ENCODE results near the gene MAP3K12. TPM values are rescaled to one million over a fixed set of nuclear protein-coding genes. Genes with fewer than 3 reads are reported as not detected.

Gene MAP3K12
- polyA plus RNA-seq, 1 donor from 2014 or later, result 82.0 TPM

DNA sequence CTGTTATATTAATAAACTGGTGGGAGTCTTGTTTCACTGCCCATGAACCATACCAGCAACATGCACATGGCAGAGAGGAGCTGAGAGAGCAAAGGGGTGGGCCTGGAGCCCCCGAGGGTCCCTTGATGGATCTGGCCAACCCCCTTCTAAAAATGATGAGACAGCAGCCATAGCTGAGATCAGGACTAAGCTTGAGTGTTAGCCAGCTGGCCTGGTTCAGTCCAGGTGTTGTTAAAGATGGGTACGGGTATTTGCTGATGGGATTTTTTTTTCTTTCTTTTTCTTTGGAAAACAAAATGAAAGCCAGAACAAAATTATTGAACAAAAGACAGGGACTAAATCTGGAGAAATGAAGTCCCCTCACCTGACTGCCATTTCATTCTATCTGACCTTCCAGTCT lies 31.4 kb downstream of the MAP3K12 start:
- no peaks in the 10 kb centered on the region for H3K27me3 ChIP-seq (ENCODE audit: insufficient read depth, low read depth, low read length)
- H3K79me2 ChIP-seq (replicated peaks; ENCODE audit: insufficient read depth, low read length), result peaks cover 15% of the 10 kb centered on the region
- H3K9me2 ChIP-seq (ENCODE audit: insufficient read depth, low read length), result no peaks in the 10 kb centered on the region
- no peak overlapping the region for H3K4me2 ChIP-seq (ENCODE audit: low read length)
- H3K4me3 ChIP-seq (ENCODE audit: low read length), result no peak overlapping the region
- H4K20me1 ChIP-seq (ENCODE audit: insufficient read depth), result peaks cover 20% of the 10 kb centered on the region
- no peaks in the 10 kb centered on the region for H3F3A ChIP-seq (ENCODE audit: insufficient read depth, low read length, poor library complexity, severe bottlenecking)
- no peak overlapping the region for H2AFZ ChIP-seq (ENCODE audit: low read depth, low read length)
- H3K36me3 ChIP-seq (ENCODE audit: insufficient read depth, low read length), result peaks cover 12% of the 10 kb centered on the region
- H3K27ac ChIP-seq (ENCODE audit: low read length), result no peak overlapping the region
- H3K9me3 ChIP-seq (ENCODE audit: low read length), result no peaks in the 10 kb centered on the region
- no peak overlapping the region for H3K9ac ChIP-seq (ENCODE audit: low read length)
- TF ChIP-seq RAD21 (conservative IDR thresholded peaks at IDR 0.05), result no peak
- TF ChIP-seq, protein P1, sequence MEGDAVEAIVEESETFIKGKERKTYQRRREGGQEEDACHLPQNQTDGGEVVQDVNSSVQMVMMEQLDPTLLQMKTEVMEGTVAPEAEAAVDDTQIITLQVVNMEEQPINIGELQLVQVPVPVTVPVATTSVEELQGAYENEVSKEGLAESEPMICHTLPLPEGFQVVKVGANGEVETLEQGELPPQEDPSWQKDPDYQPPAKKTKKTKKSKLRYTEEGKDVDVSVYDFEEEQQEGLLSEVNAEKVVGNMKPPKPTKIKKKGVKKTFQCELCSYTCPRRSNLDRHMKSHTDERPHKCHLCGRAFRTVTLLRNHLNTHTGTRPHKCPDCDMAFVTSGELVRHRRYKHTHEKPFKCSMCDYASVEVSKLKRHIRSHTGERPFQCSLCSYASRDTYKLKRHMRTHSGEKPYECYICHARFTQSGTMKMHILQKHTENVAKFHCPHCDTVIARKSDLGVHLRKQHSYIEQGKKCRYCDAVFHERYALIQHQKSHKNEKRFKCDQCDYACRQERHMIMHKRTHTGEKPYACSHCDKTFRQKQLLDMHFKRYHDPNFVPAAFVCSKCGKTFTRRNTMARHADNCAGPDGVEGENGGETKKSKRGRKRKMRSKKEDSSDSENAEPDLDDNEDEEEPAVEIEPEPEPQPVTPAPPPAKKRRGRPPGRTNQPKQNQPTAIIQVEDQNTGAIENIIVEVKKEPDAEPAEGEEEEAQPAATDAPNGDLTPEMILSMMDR (IDR thresholded peaks at IDR 0.05; ENCODE audit: poor library complexity, severe bottlenecking), result no peak
- no peak for TF ChIP-seq MXI1 (conservative IDR thresholded peaks at IDR 0.05; ENCODE audit: poor library complexity, severe bottlenecking)
- no peak for TF ChIP-seq SMC3 (conservative IDR thresholded peaks at IDR 0.05; ENCODE audit: poor library complexity)
- TF ChIP-seq, protein P2, sequence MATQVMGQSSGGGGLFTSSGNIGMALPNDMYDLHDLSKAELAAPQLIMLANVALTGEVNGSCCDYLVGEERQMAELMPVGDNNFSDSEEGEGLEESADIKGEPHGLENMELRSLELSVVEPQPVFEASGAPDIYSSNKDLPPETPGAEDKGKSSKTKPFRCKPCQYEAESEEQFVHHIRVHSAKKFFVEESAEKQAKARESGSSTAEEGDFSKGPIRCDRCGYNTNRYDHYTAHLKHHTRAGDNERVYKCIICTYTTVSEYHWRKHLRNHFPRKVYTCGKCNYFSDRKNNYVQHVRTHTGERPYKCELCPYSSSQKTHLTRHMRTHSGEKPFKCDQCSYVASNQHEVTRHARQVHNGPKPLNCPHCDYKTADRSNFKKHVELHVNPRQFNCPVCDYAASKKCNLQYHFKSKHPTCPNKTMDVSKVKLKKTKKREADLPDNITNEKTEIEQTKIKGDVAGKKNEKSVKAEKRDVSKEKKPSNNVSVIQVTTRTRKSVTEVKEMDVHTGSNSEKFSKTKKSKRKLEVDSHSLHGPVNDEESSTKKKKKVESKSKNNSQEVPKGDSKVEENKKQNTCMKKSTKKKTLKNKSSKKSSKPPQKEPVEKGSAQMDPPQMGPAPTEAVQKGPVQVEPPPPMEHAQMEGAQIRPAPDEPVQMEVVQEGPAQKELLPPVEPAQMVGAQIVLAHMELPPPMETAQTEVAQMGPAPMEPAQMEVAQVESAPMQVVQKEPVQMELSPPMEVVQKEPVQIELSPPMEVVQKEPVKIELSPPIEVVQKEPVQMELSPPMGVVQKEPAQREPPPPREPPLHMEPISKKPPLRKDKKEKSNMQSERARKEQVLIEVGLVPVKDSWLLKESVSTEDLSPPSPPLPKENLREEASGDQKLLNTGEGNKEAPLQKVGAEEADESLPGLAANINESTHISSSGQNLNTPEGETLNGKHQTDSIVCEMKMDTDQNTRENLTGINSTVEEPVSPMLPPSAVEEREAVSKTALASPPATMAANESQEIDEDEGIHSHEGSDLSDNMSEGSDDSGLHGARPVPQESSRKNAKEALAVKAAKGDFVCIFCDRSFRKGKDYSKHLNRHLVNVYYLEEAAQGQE (IDR thresholded peaks at IDR 0.05; ENCODE audit: borderline replicate concordance), result no peak

DNA sequence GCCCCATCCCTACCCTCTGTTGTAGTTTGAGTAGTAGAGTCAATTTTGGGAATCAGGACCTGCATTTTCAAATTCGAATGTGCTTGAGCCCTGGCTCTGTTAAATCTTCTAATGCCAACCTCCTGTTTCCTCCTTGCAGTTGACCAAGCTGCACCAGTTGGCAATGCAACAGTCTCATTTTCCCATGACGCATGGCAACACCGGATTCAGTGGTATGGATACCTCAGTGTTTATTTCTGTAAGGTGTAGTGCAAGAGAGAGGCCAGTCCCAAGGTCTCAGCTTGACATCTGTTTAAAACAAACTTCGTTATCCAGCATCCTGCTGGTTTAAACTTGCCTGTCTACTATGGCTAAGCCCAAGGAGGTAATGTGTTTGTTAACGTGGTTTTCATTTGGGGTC lies 32.2 kb downstream of the MAP3K12 start:
- H3K4me2 ChIP-seq (ENCODE audit: low read length), result no peak overlapping the region
- no peaks in the 10 kb centered on the region for H3F3A ChIP-seq (ENCODE audit: insufficient read depth, low read length, poor library complexity, severe bottlenecking)
- no peaks in the 10 kb centered on the region for H3K9me2 ChIP-seq (ENCODE audit: insufficient read depth, low read length)
- TF ChIP-seq EZH2 (IDR thresholded peaks at IDR 0.05; ENCODE audit: borderline replicate concordance, insufficient read depth, low read length, poor library complexity, severe bottlenecking) (no peak), TAF1 (IDR thresholded peaks at IDR 0.05; ENCODE audit: low read depth) (no peak), POLR2AphosphoS5 (IDR thresholded peaks at IDR 0.05) (no peak), SMC3 (conservative IDR thresholded peaks at IDR 0.05; ENCODE audit: poor library complexity) (no peak), MXI1 (conservative IDR thresholded peaks at IDR 0.05; ENCODE audit: poor library complexity, severe bottlenecking) (no peak), RAD21 (conservative IDR thresholded peaks at IDR 0.05) (no peak), EP300 (conservative IDR thresholded peaks at IDR 0.05; ENCODE audit: poor library complexity, severe bottlenecking) (no peak)
- TF ChIP-seq, protein P1 (IDR thresholded peaks at IDR 0.05; ENCODE audit: poor library complexity, severe bottlenecking), result no peak
- TF ChIP-seq, protein P2 (IDR thresholded peaks at IDR 0.05; ENCODE audit: borderline replicate concordance), result no peak
- H3K9me3 ChIP-seq (ENCODE audit: low read length), result no peaks in the 10 kb centered on the region
- H3K9ac ChIP-seq (ENCODE audit: low read length), result no peak overlapping the region
- no peak overlapping the region for H3K4me3 ChIP-seq (ENCODE audit: low read length)
- peaks cover 16% of the 10 kb centered on the region for H3K79me2 ChIP-seq (replicated peaks; ENCODE audit: insufficient read depth, low read length)
- H2AFZ ChIP-seq (ENCODE audit: low read depth, low read length), result no peak overlapping the region
- H3K36me3 ChIP-seq (ENCODE audit: insufficient read depth, low read length), result peaks cover 17% of the 10 kb centered on the region
- H4K20me1 ChIP-seq (ENCODE audit: insufficient read depth), result peaks cover 26% of the 10 kb centered on the region
- no peaks in the 10 kb centered on the region for H3K27me3 ChIP-seq (ENCODE audit: insufficient read depth, low read depth, low read length)
- H3K27ac ChIP-seq (ENCODE audit: low read length), result no peak overlapping the region

All from neural cell (in vitro differentiated cells).